Fibroblast of skin of left biceps (primary cell): Measurements from ENCODE around the gene PIEZO2.
"Not testable (repeated sequence)": the region's sequence is repeated elsewhere in the genome, so short reads cannot be mapped to it uniquely, and the experiment has no call there.

ENCODE experiments used
- DNase-seq, 2 experiments: peaks; one replicate each; pipeline ENCODE4 v3.0.0-alpha.2; 2013; ENCODE audit warnings: low read depth in 2 of 2

The PIEZO2 gene

DNA sequence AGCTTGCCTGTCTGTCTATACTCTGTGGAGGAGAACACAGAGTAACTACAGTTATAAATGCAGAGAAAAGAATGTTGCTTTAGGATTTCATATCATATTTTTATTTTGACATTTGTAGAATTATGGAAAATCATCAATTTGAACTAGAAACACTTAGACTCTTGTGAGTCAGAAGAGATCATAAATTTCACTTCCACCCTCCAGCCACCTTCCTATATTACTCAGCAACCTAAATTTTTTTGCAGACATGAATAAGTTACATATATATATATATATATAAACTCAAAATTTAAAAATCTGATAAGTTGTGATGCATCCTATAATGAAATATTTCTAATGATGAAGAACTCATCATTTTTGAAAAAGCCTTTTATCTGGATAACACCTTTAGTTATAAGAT is 172.3 kb downstream of the PIEZO2 start:
- no peak for DNase-seq

DNA sequence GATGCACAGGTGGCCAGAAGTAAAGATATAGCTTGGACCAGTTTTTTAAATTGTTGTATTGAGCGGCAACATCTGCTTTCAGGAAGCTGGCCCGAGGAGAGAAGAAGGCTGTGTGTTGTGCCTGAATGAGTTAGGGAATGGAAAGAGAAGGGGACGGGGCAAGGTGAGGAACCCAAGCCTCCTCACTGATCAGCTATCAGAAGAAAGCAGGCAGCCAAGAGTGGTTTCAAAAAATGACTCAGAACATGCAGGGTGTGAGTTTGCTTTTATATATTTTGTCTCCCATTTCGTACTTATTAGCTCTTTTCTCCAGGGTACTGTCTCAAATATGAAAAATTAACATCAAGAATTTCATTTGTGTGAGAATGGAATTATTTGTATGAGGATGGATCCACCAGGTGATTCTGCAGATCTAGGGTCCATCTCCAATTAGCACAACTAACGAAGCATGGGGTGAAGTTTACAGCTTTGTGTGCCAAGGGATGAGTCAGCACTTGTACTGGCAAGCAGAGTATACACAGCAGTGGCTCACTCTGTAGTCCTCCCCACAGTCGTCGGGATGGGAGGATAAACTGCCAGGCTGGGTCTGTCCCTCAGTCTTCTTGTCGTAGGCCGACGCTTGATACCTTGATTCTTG is 175.7 kb downstream of the PIEZO2 start:
- no peak for DNase-seq

- DNase-seq, result no peak
Measured at GRCh38 chr18:10971717-10972116, 177.7 kb downstream of the PIEZO2 start.

GRCh38 chr18:10965119-10965518 is 184.2 kb downstream of the PIEZO2 start:
- DNase-seq, result peak; percentile 62 to 70

DNA sequence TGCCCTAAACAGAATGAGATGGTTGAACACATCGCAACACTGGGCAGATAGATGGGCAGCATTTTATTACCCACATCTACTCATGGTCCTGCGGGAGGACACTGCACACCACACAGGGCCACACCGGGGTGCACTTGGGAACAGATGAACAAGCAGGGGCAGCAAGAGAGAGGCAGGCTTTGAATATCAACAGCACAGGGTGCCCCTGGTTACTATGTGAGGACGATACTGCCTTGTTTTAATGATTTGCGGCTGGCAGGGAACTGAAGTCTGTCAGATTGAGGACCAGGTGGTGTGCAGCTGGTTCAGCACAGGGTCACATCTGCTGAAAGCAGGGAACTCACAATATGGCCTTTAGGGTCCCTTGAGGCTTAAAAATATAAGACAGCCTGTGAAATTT is 195.7 kb downstream of the PIEZO2 start:
- DNase-seq, result no peak

DNA sequence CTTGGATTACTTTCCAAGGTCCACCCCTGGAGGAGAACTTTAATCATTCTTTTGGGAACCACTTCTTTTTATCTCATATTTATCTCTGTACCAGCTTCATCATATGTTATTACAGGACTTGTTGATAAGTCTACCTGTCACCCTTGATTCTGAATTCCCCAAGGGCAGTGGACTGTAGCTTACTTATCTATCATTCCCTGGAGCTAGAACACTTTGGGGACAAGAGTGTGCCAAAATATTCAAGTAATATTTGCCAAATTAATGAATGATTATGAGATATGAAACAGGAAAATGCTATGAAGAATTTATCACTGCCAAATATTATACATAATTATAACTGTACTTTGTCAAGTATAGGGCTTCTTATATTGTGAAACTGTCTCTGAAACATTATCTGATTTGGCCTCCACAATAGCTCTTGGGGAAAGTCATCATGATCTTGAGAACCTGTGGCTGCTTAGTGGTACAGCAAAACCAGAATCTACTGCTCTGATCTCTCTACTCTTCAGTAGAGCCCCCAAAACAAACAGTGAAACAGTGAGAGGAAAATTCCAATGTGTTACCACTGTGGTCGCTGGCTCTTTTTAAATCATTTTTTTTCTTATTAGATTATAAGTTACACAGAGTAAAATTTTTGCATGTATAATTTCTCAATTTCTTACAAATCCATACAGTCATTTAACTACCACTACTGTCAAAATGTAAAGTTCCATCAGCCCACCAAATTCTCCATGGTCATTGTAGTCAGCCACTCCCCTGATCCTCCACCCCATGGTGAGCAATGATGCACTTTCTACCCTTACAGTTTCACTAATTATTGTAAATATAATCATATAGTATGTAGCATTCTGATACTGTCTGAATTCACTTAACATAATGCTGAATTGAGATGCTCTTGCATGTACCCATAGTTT is 197.5 kb downstream of the PIEZO2 start:
- DNase-seq, result no peak

DNA sequence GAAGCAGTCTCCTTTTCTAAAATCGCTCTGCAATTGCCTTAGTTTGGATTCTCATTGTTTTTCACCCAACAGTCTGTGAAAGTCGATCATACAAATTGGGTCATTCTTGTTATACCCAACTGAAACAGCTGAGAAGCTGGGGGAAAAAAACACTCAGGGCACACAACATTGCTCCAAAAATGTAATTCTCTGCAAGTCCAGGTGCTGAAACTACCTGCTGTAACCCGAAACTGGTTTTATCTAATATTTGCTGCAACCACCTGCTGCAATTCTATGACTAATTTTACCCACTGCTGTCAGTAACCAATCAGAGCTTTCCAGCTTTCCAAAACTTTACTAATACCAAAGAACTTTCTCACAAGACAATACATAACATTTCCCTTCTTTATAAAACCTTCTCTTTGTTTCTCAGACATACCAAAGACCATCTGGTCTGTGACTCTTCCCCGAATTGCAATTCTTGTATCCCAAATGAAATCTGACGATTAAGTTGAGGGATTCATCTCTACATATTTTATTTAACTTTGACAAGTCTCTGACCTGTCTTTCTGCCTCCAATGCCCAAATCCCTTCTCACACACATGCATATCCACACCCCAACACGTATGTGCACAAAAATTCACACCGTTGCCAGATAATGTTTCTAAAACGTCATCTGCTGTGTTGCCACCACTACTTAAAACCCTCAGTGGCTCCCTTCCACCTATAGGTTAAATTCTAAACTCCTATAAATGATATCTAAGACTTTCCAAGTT is 198.3 kb downstream of the PIEZO2 start:
- DNase-seq, result no peak

DNA sequence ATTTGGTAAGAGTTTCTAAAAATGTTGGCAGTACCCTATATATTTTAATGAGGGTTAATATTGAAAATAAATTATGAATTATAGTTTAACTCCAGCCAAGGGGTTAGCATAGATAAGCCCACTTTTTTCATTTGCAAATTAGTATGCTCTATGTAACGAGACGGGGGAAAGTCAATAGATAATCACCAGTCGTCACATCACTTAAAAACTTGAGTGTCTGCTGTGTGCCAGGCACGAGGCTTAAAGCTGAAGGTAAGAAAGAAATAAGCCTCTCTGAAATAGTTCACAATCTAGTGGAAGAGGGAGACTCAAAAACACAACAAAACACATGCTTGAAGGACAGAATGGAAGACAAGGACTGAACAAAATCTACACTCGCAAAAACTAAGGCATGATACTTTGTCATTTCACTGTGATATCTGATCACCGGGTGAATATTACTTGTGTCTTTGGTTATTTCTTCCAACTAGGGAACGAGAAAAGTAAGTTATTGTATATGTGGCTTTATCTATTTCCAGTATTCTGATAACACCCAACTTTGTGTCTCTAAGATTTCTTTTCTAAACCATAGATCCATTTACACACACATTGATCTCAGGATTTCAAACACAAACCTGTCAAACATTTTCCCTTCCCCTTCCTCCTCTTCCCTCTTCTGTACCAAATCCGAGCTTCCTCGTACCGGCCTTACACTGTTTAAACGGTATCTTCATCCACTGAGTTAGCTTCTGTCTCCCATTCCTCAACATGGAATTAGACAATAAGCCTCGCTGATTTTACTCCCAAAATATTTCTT is 199.1 kb downstream of the PIEZO2 start:
- DNase-seq, result no peak

- DNase-seq, result no peak
Measured at GRCh38 chr18:10949655-10950054, 199.7 kb downstream of the PIEZO2 start.

DNA sequence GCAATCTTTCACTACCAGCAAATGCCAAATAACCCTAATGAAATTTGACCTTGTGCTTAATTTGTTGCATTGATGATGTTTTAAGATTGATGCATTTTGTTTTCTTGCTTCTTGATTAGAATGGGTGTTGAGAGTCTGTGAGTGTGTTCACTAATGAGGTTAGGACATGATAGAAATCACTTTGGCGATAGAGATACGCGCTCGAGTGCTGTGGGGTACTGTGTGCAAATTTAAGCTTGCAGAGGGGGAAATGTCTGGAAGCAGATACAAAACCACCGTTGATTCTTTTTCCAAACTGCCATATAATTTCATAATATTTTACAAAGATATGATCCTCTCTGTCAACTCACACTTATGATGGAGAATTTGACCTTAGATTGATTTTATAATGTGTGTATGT is 200.9 kb downstream of the PIEZO2 start:
- no peak for DNase-seq

GRCh38 chr18:10946058-10946457 is 203.3 kb downstream of the PIEZO2 start:
- no peak for DNase-seq

DNA sequence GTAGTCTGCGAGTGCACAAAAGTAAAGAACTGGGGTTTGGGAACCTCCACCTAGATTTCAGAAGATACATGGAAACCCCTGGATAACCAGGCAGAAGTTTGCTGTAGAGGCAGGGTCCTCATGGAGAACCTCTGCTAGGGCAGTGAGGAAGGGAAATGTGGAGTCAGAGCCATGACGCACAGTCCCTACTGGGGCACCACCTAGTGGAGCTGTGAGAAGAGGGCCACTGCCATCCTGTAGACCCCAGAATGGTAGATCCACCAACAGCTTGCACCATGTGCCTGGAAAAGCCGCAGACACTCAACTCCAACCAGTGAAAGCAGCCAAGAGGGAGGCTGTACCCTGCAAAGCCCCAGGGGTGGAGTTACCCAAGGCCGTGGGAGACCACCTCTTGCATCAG is 206.4 kb downstream of the PIEZO2 start:
- DNase-seq, result no peak

- no peak for DNase-seq
Measured at GRCh38 chr18:10939822-10940221, 209.5 kb downstream of the PIEZO2 start.

GRCh38 chr18:10937743-10938640 is 211.4 kb downstream of the PIEZO2 start:
- DNase-seq, result no peak

- peak; percentile 36 to 40 for DNase-seq
Measured at GRCh38 chr18:10936176-10937053, 213.0 kb downstream of the PIEZO2 start.

GRCh38 chr18:10935588-10935987 is 213.8 kb downstream of the PIEZO2 start:
- DNase-seq, result no peak

DNA sequence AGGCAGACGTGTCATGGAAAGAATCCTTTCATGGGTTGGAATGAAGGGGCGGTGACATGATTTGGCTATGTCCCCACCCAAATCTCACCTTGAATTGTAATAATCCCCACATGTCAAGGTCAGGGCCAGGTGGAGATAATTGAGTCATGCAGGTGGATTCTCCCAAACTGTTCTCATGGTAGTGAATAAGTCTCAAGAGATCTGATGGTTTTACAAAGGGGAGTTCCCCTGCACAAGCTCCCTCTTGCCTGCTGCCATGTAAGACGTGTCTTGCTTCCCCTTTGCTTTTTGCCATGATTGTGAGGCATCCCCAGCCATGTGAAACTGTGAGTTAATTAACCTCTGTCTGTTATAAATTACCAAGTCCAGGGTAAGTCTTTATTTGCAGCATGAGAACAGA is 215.7 kb downstream of the PIEZO2 start:
- not testable (repeated sequence) for DNase-seq

DNA sequence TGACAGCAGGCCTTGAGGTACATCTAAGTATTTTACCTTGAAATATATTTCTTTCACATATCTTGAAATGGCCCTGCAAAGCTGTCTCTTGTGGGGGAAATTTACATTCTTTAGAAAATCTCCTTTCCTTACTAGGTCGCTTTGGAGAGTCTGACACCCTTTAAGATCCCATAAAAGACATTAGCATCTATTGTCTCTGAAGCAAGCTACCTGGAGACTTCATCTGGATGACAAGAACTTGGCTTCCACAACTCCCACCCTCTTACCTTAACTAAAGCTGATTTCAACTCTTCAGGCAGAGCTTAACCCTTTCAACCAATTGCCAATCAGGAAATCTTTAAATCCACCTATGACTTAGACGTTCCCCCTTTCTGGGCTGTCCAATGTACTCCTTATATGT is 219.3 kb downstream of the PIEZO2 start:
- DNase-seq, result no peak

DNA sequence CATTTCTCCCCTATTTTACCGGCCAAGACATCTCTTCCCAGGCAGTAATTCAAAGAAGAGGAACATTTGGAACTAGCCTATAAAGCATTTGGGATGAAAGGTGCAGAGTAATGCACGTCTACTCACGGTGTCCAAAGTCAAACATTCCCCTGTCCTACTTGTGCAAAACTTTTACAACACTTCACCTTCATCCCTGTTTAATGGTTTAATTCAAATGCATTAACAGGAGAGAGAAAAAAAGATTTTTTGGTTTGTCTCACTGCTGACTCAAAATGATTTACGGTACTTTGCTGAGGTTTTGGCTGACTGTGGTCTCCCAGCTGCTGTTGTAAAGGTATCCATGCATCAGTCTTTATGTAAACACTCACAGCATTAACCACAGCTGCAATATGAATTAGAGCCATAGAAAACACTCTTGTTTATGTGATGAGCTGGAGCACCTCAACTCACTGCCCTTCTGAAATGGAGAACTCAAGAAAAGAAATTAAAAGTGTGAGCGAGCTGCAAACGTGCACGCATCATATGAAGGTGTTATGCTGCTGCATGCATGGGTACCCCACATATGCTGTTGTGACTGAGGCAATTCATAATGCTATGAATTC is 220.5 kb downstream of the PIEZO2 start:
- DNase-seq, result peak; percentile 76 to 78
